ENCODE results near the gene HEXIM2. TPM values are rescaled to one million over a fixed set of nuclear protein-coding genes. Genes with fewer than 3 reads are reported as not detected.

HEXIM2 gene
- total RNA-seq, 1 experiment from 2014 or later = 4.5 TPM

- TF ChIP-seq, protein P1, sequence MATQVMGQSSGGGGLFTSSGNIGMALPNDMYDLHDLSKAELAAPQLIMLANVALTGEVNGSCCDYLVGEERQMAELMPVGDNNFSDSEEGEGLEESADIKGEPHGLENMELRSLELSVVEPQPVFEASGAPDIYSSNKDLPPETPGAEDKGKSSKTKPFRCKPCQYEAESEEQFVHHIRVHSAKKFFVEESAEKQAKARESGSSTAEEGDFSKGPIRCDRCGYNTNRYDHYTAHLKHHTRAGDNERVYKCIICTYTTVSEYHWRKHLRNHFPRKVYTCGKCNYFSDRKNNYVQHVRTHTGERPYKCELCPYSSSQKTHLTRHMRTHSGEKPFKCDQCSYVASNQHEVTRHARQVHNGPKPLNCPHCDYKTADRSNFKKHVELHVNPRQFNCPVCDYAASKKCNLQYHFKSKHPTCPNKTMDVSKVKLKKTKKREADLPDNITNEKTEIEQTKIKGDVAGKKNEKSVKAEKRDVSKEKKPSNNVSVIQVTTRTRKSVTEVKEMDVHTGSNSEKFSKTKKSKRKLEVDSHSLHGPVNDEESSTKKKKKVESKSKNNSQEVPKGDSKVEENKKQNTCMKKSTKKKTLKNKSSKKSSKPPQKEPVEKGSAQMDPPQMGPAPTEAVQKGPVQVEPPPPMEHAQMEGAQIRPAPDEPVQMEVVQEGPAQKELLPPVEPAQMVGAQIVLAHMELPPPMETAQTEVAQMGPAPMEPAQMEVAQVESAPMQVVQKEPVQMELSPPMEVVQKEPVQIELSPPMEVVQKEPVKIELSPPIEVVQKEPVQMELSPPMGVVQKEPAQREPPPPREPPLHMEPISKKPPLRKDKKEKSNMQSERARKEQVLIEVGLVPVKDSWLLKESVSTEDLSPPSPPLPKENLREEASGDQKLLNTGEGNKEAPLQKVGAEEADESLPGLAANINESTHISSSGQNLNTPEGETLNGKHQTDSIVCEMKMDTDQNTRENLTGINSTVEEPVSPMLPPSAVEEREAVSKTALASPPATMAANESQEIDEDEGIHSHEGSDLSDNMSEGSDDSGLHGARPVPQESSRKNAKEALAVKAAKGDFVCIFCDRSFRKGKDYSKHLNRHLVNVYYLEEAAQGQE (IDR thresholded peaks at IDR 0.05; ENCODE audit: insufficient read depth in 1 of 2, low read depth in 2 of 2, low read length in 1 of 2) = no peak
- TF ChIP-seq CTCF (IDR thresholded peaks at IDR 0.05) (no peak), POLR2AphosphoS5 (IDR thresholded peaks at IDR 0.05; ENCODE audit: low read depth, low read length) (no peak), TCF7L2 (IDR thresholded peaks at IDR 0.05; ENCODE audit: low read depth, low read length) (no peak), SIN3A (IDR thresholded peaks at IDR 0.05; ENCODE audit: borderline replicate concordance, insufficient read depth, low read depth, low read length) (no peak)
- CTCF ChIA-PET = no interaction called here
- intact Hi-C loops (cut with micrococcal nuclease; ENCODE audit: unreplicated experiment) = no loop called here
- in situ Hi-C loops (cut with HindIII; ENCODE audit: low pct_unique_long_range_greater_than_20kb, low sequenced_read_pairs) = no loop called here
- DNase-seq (ENCODE audit: low read depth, low spot score) = no peak
- H3K36me3 ChIP-seq (ENCODE audit: control insufficient read depth, insufficient read depth, low read length) = no peaks in the 10 kb centered on the region
- H3K4me1 ChIP-seq (ENCODE audit: control insufficient read depth, insufficient read depth, low read length) = no peaks in the 10 kb centered on the region
- H3K4me3 ChIP-seq (ENCODE audit: low read depth in 2 of 2, low read length in 2 of 2) = no peak overlapping the region
- POLR2A ChIA-PET = no interaction called here
- ATAC-seq = no peak
- H3K9me3 ChIP-seq (ENCODE audit: control insufficient read depth, insufficient read depth, low read depth, low read length) = no peaks in the 10 kb centered on the region
- H3K27ac ChIP-seq (ENCODE audit: low read length) = no peak overlapping the region
- no TSS peak for BruUV-seq (replicated peaks)
- no peaks in the 10 kb centered on the region for H3K27me3 ChIP-seq (ENCODE audit: control insufficient read depth, insufficient read depth, low read length)
These were observed 25.2 kb downstream of the HEXIM2 start for GRCh38 chr17:45186801-45187354.

- ChIA-PET POLR2A (interaction anchor here (0.7 kb wide), 1 partner anchor 51 kb away, joined by 3 read pairs; no protein-coding TSS in a partner anchor), CTCF (interaction anchor here (0.9 to 1.1 kb wide), 2 partner anchors 9 to 19 kb away, joined by 3 to 9 read pairs; no protein-coding TSS in a partner anchor)
- ATAC-seq = no peak
- intact Hi-C loops (cut with micrococcal nuclease; ENCODE audit: unreplicated experiment) = no loop called here
- TF ChIP-seq TCF7L2 (IDR thresholded peaks at IDR 0.05; ENCODE audit: low read depth, low read length) (no peak), SIN3A (IDR thresholded peaks at IDR 0.05; ENCODE audit: borderline replicate concordance, insufficient read depth, low read depth, low read length) (no peak), POLR2AphosphoS5 (IDR thresholded peaks at IDR 0.05; ENCODE audit: low read depth, low read length) (no peak), CTCF (IDR thresholded peaks at IDR 0.05) (no peak)
- TF ChIP-seq, protein P1 (IDR thresholded peaks at IDR 0.05; ENCODE audit: insufficient read depth in 1 of 2, low read depth in 2 of 2, low read length in 1 of 2) = no peak
- no peaks in the 10 kb centered on the region for H3K36me3 ChIP-seq (ENCODE audit: control insufficient read depth, insufficient read depth, low read length)
- no peaks in the 10 kb centered on the region for H3K4me1 ChIP-seq (ENCODE audit: control insufficient read depth, insufficient read depth, low read length)
- H3K9me3 ChIP-seq (ENCODE audit: control insufficient read depth, insufficient read depth, low read depth, low read length) = no peaks in the 10 kb centered on the region
- H3K4me3 ChIP-seq (ENCODE audit: low read depth in 2 of 2, low read length in 2 of 2) = no peak overlapping the region
- BruUV-seq (replicated peaks) = no TSS peak
- no peak for DNase-seq (ENCODE audit: low read depth, low spot score)
- in situ Hi-C loops (cut with HindIII; ENCODE audit: low pct_unique_long_range_greater_than_20kb, low sequenced_read_pairs) = no loop called here
- no peaks in the 10 kb centered on the region for H3K27me3 ChIP-seq (ENCODE audit: control insufficient read depth, insufficient read depth, low read length)
- H3K27ac ChIP-seq (ENCODE audit: low read length) = no peak overlapping the region
These were observed 27.3 kb downstream of the HEXIM2 start for GRCh38 chr17:45189009-45189408.
